Epithelial cell of esophagus (primary cell): ENCODE results near the gene PSEN1.

ENCODE experiments used
- DNase-seq: peaks from one replicate; pipeline ENCODE4 v3.0.0; 2010; ENCODE audit warnings: low read depth
- H3K4me3 ChIP-seq: 2 replicates; pipeline ENCODE4 v1.5.1; 2011; ENCODE audit warnings: mild to moderate bottlenecking, low read length, control low read depth
- TF ChIP-seq, protein P1 (sequence below): IDR thresholded peaks from 2 replicates; pipeline ENCODE4 v1.5.1; 2011; ENCODE audit warnings: low read depth, mild to moderate bottlenecking, low read length, control low read depth, inconsistent platforms; ENCODE audit not compliant: insufficient read depth; ENCODE audit errors: missing control alignments

The PSEN1 gene

DNA sequence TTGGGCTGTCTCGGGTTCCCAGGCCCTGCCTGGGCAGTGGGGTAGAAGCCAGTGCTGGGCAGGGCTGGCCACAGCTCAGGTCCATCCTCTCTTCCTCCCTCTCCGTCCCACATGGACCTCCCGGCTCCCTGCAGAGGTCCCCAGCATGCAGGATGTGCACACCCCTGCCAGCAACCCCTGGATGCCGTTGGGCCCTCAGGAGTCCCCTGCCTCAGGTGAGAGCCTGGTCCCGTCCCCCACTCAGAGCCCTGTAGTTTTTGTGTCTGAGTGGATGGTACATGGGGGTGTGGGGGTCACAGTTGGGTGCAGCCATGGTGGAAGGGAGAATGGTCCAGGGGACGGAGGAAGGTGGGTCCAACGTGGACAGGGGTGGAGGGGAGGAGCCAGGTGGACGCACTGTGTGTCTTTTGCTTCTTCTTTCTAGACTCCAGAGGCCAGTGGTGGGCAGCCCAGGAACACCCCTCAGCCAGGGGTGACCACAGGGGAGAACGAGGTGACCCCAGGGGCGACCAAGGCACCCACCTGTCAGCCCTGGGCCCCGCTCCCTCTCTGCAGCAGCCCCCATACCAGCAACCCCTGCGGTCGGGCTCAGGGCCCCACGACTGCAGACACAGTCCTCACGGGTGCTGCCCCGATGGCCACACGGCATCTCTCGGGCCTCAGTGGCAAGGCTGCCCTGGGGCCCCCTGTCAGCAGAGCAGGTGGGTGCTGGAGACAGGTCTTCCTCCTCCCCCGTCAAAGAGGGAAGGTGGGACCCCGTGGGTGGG lies 122.7 kb downstream of the PSEN1 start:
- no peak overlapping the region for H3K4me3 ChIP-seq
- DNase-seq: no peak
- TF ChIP-seq, protein P1, sequence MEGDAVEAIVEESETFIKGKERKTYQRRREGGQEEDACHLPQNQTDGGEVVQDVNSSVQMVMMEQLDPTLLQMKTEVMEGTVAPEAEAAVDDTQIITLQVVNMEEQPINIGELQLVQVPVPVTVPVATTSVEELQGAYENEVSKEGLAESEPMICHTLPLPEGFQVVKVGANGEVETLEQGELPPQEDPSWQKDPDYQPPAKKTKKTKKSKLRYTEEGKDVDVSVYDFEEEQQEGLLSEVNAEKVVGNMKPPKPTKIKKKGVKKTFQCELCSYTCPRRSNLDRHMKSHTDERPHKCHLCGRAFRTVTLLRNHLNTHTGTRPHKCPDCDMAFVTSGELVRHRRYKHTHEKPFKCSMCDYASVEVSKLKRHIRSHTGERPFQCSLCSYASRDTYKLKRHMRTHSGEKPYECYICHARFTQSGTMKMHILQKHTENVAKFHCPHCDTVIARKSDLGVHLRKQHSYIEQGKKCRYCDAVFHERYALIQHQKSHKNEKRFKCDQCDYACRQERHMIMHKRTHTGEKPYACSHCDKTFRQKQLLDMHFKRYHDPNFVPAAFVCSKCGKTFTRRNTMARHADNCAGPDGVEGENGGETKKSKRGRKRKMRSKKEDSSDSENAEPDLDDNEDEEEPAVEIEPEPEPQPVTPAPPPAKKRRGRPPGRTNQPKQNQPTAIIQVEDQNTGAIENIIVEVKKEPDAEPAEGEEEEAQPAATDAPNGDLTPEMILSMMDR: no peak

DNA sequence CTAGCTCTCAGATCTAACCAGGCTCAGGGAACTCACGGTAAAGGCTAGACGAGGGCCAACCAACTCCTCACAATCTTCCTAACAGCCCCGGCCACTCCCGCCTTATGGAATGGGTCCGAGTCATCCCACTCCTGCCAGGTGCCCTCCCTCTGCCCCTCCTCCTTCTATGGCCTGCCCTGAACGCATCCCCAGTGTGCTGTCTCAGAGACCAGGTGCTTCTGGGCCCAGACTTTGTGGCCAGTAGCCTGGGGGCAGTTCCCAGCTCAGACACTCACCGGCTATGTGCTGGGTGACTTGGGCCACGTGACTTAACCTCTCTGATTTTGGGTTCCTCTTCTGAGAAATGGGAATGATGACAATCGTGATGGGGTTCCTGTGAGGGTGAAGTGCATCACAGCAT lies 123.5 kb downstream of the PSEN1 start:
- TF ChIP-seq, protein P1: no peak
- DNase-seq: no peak
- no peak overlapping the region for H3K4me3 ChIP-seq

DNA sequence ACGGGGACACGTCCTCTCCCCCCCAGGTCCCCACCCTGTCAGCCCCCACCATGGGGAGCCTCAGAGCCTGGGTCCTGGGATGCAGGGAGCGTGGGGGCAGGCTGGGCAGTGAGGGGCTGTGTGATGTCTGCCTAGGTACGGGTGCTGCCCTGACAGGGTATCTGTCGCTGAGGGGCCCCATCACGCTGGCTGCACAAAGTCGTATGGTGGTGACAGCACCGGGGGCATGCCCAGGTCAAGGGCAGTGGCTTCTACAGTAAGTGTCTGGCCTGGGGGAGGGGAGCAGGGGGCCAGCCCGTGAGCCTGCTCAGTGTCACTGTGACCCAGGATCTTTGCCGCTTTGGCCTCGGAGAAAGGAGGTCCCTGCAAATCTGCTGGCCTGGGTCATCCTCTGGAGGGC lies 124.3 kb downstream of the PSEN1 start:
- TF ChIP-seq, protein P1: no peak
- no peak for DNase-seq
- H3K4me3 ChIP-seq: no peak overlapping the region

DNA sequence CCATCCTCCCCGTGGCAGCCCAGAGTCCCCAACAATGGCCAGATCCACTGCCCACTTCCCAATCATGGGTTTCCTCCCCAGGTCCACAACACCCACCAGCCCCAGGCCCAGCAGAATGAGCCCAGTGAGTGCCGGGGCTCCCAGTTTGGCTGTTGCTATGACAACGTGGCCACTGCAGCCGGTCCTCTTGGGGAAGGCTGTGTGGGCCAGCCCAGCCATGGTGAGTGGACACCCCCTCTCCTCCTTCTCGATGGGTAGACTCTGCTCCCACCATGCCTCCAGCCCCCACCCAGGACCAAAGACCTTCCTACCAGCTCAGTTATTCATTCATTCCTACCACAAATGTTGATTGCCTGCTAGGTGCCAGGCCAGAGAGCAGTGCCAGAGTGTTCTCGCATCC lies 124.8 kb downstream of the PSEN1 start:
- no peak for DNase-seq
- H3K4me3 ChIP-seq: no peak overlapping the region
- TF ChIP-seq, protein P1: no peak

DNA sequence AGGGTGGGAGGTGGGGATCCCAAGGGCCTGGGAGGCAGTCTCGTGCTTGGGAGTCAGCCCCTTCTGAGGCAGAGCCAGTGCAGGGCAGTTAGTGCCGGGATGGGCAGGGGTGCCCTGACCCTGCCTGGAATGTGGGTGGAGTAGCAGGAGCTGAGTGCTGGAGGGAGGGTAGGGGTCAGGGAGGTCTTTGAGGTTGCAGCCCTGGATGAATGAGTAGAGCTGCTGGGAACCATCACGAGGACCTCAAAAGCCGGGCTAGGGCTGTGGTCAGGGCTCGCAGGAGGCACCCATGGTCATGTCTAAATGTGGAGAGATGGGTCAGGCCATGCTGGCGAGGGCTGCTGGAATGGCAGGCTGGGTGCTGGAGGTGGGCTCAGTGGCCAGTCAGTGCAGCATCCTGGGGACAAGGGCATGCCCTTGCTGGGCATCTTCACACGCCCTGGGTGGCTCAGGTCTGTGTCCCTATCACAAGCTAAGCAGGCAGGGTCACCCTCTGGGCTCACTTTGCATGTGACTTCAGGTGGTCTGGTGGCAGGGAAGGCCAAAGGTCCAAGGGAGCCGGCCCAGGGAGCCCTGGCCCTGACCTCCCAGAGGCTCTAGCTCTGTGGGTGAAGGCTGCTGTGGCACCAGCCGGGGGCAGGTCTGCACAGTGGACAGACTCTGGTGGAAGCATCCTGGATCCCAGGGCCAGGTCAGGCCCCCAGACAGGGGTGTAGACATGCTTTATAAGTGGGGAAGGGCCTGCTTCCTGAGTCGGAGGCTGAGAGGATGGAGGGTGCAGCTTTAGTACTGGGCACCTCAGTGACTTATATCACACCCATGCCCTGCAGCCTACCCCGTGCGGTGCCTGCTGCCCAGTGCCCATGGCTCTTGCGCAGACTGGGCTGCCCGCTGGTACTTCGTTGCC lies 125.5 kb downstream of the PSEN1 start:
- no peak overlapping the region for H3K4me3 ChIP-seq
- TF ChIP-seq, protein P1: no peak
- DNase-seq: no peak

DNA sequence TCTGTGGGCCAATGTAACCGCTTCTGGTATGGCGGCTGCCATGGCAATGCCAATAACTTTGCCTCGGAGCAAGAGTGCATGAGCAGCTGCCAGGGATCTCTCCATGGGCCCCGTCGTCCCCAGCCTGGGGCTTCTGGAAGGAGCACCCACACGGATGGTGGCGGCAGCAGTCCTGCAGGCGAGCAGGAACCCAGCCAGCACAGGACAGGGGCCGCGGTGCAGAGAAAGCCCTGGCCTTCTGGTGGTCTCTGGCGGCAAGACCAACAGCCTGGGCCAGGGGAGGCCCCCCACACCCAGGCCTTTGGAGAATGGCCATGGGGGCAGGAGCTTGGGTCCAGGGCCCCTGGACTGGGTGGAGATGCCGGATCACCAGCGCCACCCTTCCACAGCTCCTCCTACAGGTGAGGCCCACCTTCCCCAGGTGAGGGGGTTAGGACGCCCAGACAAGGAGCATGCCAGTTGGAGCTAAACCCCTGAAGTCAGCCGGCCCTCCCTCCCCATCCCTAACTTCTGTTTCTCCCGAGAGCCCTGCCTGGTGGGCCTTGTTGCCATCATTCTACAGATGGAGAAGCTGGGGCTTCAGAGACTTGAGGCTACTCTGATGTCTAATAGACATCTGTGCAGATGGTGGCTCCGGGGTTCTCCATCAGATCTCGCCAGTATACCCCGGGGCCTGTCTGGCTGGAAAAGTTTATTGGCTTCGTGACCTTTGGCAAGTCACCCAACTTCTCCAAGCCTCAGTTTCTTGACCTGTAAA lies 126.3 kb downstream of the PSEN1 start:
- TF ChIP-seq, protein P1: no peak
- no peak for DNase-seq
- H3K4me3 ChIP-seq: no peak overlapping the region
